PC-3 (cell line): Measurements from ENCODE around the gene ZBTB49.

ENCODE experiments used
- CTCF ChIP-seq: fragments of 300-600 bp; sonication (generic); conservative IDR thresholded peaks from 2 replicates; pipeline ENCODE4 v1.5.1; 2017; ENCODE audit warnings: antibody characterized with exemption, low read depth, mild to moderate bottlenecking, low read length
- EZH2 ChIP-seq: fragments of 300-600 bp; sonication (generic); IDR thresholded peaks from one replicate; pipeline ENCODE4 v1.6.1; 2017; ENCODE audit warnings: antibody characterized with exemption, mild to moderate bottlenecking, low read length; ENCODE audit not compliant: unreplicated experiment
- EZH2phosphoT487 ChIP-seq: fragments of 300-600 bp; sonication (generic); IDR thresholded peaks from 2 replicates; pipeline ENCODE4 v1.6.1; 2018; ENCODE audit warnings: mild to moderate bottlenecking, antibody characterized with exemption, low read length, borderline replicate concordance

GRCh38 chr4:4320528-4320927, 30.5 kb downstream of the ZBTB49 start:
- TF ChIP-seq CTCF (no peak), EZH2 (no peak), EZH2phosphoT487 (no peak)
